Spleen (tissue), 7 donors: ENCODE measurements around the gene SORCS3.

Experiments used
- CTCF ChIP-seq, 11 experiments: fragments of 200-600 bp in 7 of 11; fragments of 450-650 bp in 4 of 11; sonication (generic) in 4 of 11; IDR thresholded peaks in 8 of 11; conservative IDR thresholded peaks in 3 of 11; 1 replicate in 7 of 11; 2 replicates in 4 of 11; pipeline versions ENCODE4 v1.4.0 to v1.8.0; 2016 to 2021; ENCODE audit warnings: antibody characterized with exemption in 11 of 11, inconsistent platforms in 4 of 11, mild to moderate bottlenecking in 1 of 11
- POLR2A ChIP-seq, 3 donors: fragments of 450-650 bp; IDR thresholded peaks; one replicate each; pipeline ENCODE4 v1.5.1; 2017; ENCODE audit warnings: antibody characterized with exemption in 3 of 3, mild to moderate bottlenecking in 1 of 3
- POLR2AphosphoS5 ChIP-seq, 3 donors: sonication (generic); formaldehyde crosslinking; IDR thresholded peaks; one replicate each; pipeline ENCODE4 v1.5.1; 2017; ENCODE audit warnings: antibody characterized with exemption in 3 of 3
- donor health status: DM: no; HTN: no; CAD: no; lungs with moderate emphysema.
- donor health status: DM: no; HTN: no; CAD: no.
- donor health status: DM: no; HTN: no; CAD: no.

- TF ChIP-seq POLR2AphosphoS5 (IDR thresholded peaks at IDR 0.05) (no peak), CTCF (IDR thresholded peaks at IDR 0.05 in 8 of 11, conservative IDR thresholded peaks at IDR 0.05 in 3 of 11) (peak in 3 of 11 experiments; percentile 12 to 20 (median 19)), POLR2A (IDR thresholded peaks at IDR 0.05) (no peak)
Measured at GRCh38 chr10:104638861-104639589, 2.1 kb upstream of the SORCS3 start.
